Endodermal cell (in vitro differentiated cells): ENCODE measurements around the gene TRABD. TPM values are rescaled to one million over a fixed set of nuclear protein-coding genes. Genes with fewer than 3 reads are reported as not detected.

ENCODE experiments used
- DNase-seq: peaks from one replicate; pipeline ENCODE4 v3.0.0-alpha.2; 2017
- H3K27ac ChIP-seq: 2 replicates; pipeline ENCODE4 v1.5.1; 2013; ENCODE audit warnings: mild to moderate bottlenecking, low read depth, low read length, moderate library complexity
- H3K27me3 ChIP-seq: 2 replicates; pipeline ENCODE4 v1.6.1; 2013; ENCODE audit warnings: mild to moderate bottlenecking, low read length, moderate library complexity; ENCODE audit not compliant: insufficient read depth, control insufficient read depth, poor library complexity, severe bottlenecking
- H3K36me3 ChIP-seq: 2 replicates; pipeline ENCODE4 v1.7.0; 2013; ENCODE audit warnings: mild to moderate bottlenecking, low read length, moderate library complexity; ENCODE audit not compliant: control insufficient read depth, insufficient read depth
- H3K4me1 ChIP-seq: one replicate; pipeline ENCODE4 v1.7.0; 2013; ENCODE audit warnings: low read length; ENCODE audit not compliant: control insufficient read depth, insufficient read depth
- H3K4me3 ChIP-seq: 2 replicates; pipeline ENCODE4 v1.5.1; 2013; ENCODE audit warnings: mild to moderate bottlenecking, low read length, moderate library complexity
- H3K9ac ChIP-seq: 2 replicates; pipeline ENCODE4 v1.6.1; 2013; ENCODE audit warnings: mild to moderate bottlenecking, low read length, moderate library complexity; ENCODE audit not compliant: poor library complexity, severe bottlenecking; ENCODE audit errors: extremely low read depth
- H3K9me3 ChIP-seq: 2 replicates; pipeline ENCODE4 v1.6.1; 2013; ENCODE audit warnings: mild to moderate bottlenecking, low read length, moderate library complexity; ENCODE audit not compliant: control insufficient read depth
- H3K27ac Mint-ChIP-seq: 2 replicates; pipeline ENCODE4 v1.8.0; 2020; ENCODE audit warnings: mixed read lengths
- H3K27me3 Mint-ChIP-seq: 2 replicates; pipeline ENCODE4 v1.8.0; 2021; ENCODE audit warnings: mild to moderate bottlenecking, mixed read lengths; ENCODE audit not compliant: insufficient read depth
- H3K36me3 Mint-ChIP-seq: 2 replicates; pipeline ENCODE4 v1.8.0; 2020; ENCODE audit warnings: low read depth, mixed read lengths
- H3K4me1 Mint-ChIP-seq: 2 replicates; pipeline ENCODE4 v1.8.0; 2020; ENCODE audit warnings: mixed read lengths
- H3K4me3 Mint-ChIP-seq: 2 replicates; pipeline ENCODE4 v1.8.0; 2020; ENCODE audit warnings: mild to moderate bottlenecking, moderate library complexity, mixed read lengths
- H3K9me3 Mint-ChIP-seq: 2 replicates; pipeline ENCODE4 v1.8.0; 2020; ENCODE audit warnings: mild to moderate bottlenecking, mixed read lengths
- CTCF ChIP-seq: fragments of 200-600 bp; sonication (generic); conservative IDR thresholded peaks from 2 replicates; pipeline ENCODE4 v1.5.0; 2021; ENCODE audit warnings: antibody characterized with exemption, mild to moderate bottlenecking
- WGBS, 2 experiments: methylation state at CpG; one replicate each; pipeline versions ENCODE4 v1.1.5 to v1.1.7; 2013; ENCODE audit warnings: missing lambda C conversion rate in 2 of 2, mixed read lengths in 1 of 2; ENCODE audit not compliant: insufficient coverage in 1 of 2, insufficient read length in 1 of 2; 5-methylcytosine and 5-hydroxymethylcytosine counted together
- total RNA-seq, 2 donors: library from RNA; stranded (reverse); fragmentation: NEBNext Ultra II Directional in 1 of 2; extraction: Animal tissue kit (Norgen Biotek cat#: 25700) in 1 of 2; gene quantifications; 2 replicates in 1 of 2; 3 replicates in 1 of 2; pipeline ENCODE4 v1.2.1, GENCODE V29; 2021

Gene TRABD
- total RNA-seq, 2 donors from 2014 or later: 49.6 to 56.4 TPM

- no peaks in the 10 kb centered on the region for H3K4me1 Mint-ChIP-seq
- DNase-seq: peak; percentile 48
- H3K9me3 Mint-ChIP-seq: no peaks in the 10 kb centered on the region
- H3K27ac Mint-ChIP-seq: no peak overlapping the region
- Histone ChIP-seq H3K36me3 (peaks cover 64% of the 10 kb centered on the region), H3K9ac (no peak overlapping the region), H3K27me3 (no peaks in the 10 kb centered on the region), H3K27ac (no peak overlapping the region), H3K4me3 (no peak overlapping the region), H3K9me3 (peaks cover 3% of the 10 kb centered on the region), H3K4me1 (no peaks in the 10 kb centered on the region)
- no peak overlapping the region for H3K4me3 Mint-ChIP-seq
- WGBS, 2 experiments: 92 to 93% methylated on average over 15 to 21 of the region's 21 CpGs
- H3K27me3 Mint-ChIP-seq: no peaks in the 10 kb centered on the region
- no peak for TF ChIP-seq CTCF
- peaks cover 74% of the 10 kb centered on the region for H3K36me3 Mint-ChIP-seq
Measured at GRCh38 chr22:50217543-50218152, 31.9 kb downstream of the TRABD start.

- Mint-ChIP-seq H3K4me3 (no peak overlapping the region), H3K27me3 (no peaks in the 10 kb centered on the region), H3K36me3 (peaks cover 73% of the 10 kb centered on the region), H3K27ac (no peak overlapping the region), H3K4me1 (no peaks in the 10 kb centered on the region), H3K9me3 (no peaks in the 10 kb centered on the region)
- H3K27ac ChIP-seq: no peak overlapping the region
- no peaks in the 10 kb centered on the region for H3K4me1 ChIP-seq
- no peak overlapping the region for H3K9ac ChIP-seq
- no peaks in the 10 kb centered on the region for H3K9me3 ChIP-seq
- peaks cover 62% of the 10 kb centered on the region for H3K36me3 ChIP-seq
- no peaks in the 10 kb centered on the region for H3K27me3 ChIP-seq
- no peak overlapping the region for H3K4me3 ChIP-seq
- peak; percentile 59 for DNase-seq
- TF ChIP-seq CTCF: no peak
- WGBS, 2 experiments: 91 to 95% methylated on average over 31 to 43 of the region's 43 CpGs
Measured at GRCh38 chr22:50218153-50218995, 32.7 kb downstream of the TRABD start.

GRCh38 chr22:50218996-50219727, 33.4 kb downstream of the TRABD start:
- Histone ChIP-seq H3K9me3 (no peaks in the 10 kb centered on the region), H3K4me3 (no peak overlapping the region), H3K27me3 (no peaks in the 10 kb centered on the region), H3K36me3 (peaks cover 55% of the 10 kb centered on the region), H3K9ac (no peak overlapping the region), H3K27ac (no peak overlapping the region), H3K4me1 (no peaks in the 10 kb centered on the region)
- no peaks in the 10 kb centered on the region for H3K27me3 Mint-ChIP-seq
- 90 to 91% methylated on average over 30 to 42 of the region's 42 CpGs for WGBS, 2 experiments
- no peaks in the 10 kb centered on the region for H3K4me1 Mint-ChIP-seq
- no peak overlapping the region for H3K4me3 Mint-ChIP-seq
- no peak overlapping the region for H3K27ac Mint-ChIP-seq
- DNase-seq: peak; percentile 86
- no peaks in the 10 kb centered on the region for H3K9me3 Mint-ChIP-seq
- H3K36me3 Mint-ChIP-seq: peaks cover 67% of the 10 kb centered on the region
- no peak for TF ChIP-seq CTCF
